Tibial nerve (tissue), 4 donors: ENCODE data around the gene HPS5. TPM values are rescaled to one million over a fixed set of nuclear protein-coding genes. Genes with fewer than 3 reads are reported as not detected.
"Not testable (repeated sequence)": the region's sequence is repeated elsewhere in the genome, so short reads cannot be mapped to it uniquely, and the experiment has no call there.

Experiments
- DNase-seq, 2 donors: peaks; one replicate each; pipeline ENCODE4 v3.0.0-alpha.2; 2019; ENCODE audit warnings: low spot score in 2 of 2
- H3K27ac ChIP-seq, 4 donors: fragments of 200-600 bp; sonication (generic) in 3 of 4; one replicate each; pipeline ENCODE4 v1.5.1; 2017 to 2019; ENCODE audit warnings: mild to moderate bottlenecking in 1 of 4
- H3K27me3 ChIP-seq, 2 donors: fragments of 200-600 bp; sonication (generic) in 1 of 2; one replicate each; pipeline versions ENCODE4 v1.5.1 to v1.6.0; 2017 to 2019
- H3K36me3 ChIP-seq, 3 donors: fragments of 200-600 bp; sonication (generic); one replicate each; pipeline ENCODE4 v1.5.1; 2018 to 2019
- H3K4me1 ChIP-seq, 4 donors: fragments of 200-600 bp; sonication (generic) in 3 of 4; one replicate each; pipeline ENCODE4 v1.5.1; 2017 to 2019
- H3K4me3 ChIP-seq, 4 donors: fragments of 200-600 bp; sonication (generic) in 3 of 4; one replicate each; pipeline ENCODE4 v1.5.1; 2017 to 2019; ENCODE audit warnings: mild to moderate bottlenecking in 1 of 4, moderate library complexity in 1 of 4
- H3K9me3 ChIP-seq, 4 donors: fragments of 200-600 bp; sonication (generic) in 3 of 4; one replicate each; pipeline ENCODE4 v1.5.1; 2017 to 2019
- CTCF ChIP-seq, 5 experiments: fragments of 200-600 bp in 3 of 5; fragments of 450-650 bp in 2 of 5; sonication (generic) in 3 of 5; IDR thresholded peaks; one replicate each; pipeline ENCODE4 v1.5.1; 2016 to 2019; ENCODE audit warnings: antibody characterized with exemption in 5 of 5, mild to moderate bottlenecking in 3 of 5, moderate library complexity in 2 of 5
- EP300 ChIP-seq, 2 donors: sonication (generic); formaldehyde crosslinking; IDR thresholded peaks; one replicate each; pipeline ENCODE4 v1.6.1; 2017; ENCODE audit warnings: antibody characterized with exemption in 2 of 2, mild to moderate bottlenecking in 1 of 2
- POLR2A ChIP-seq, 2 donors: fragments of 450-650 bp; IDR thresholded peaks; one replicate each; pipeline ENCODE4 v1.6.1; 2017; ENCODE audit warnings: antibody characterized with exemption in 2 of 2, mild to moderate bottlenecking in 2 of 2, moderate library complexity in 2 of 2
- WGBS, 2 donors: methylation state at CpG; one replicate each; pipeline ENCODE4 v1.1.5; 2018; 5-methylcytosine and 5-hydroxymethylcytosine counted together
- total RNA-seq, 4 donors: library from RNA; depleted of rRNA; stranded (reverse); fragments of >200 nt; gene quantifications; one replicate each; pipeline ENCODE4 v1.1.0, GENCODE V29; 2016

The HPS5 gene
- total RNA-seq, 4 donors from 2014 or later = 42.6 to 101 (median 65.2) TPM

GRCh38 chr11:18259259-18259658 lies 62.7 kb downstream of the HPS5 start:
- H3K4me1 ChIP-seq = no peaks in the 10 kb centered on the region
- TF ChIP-seq POLR2A (IDR thresholded peaks at IDR 0.05) (no peak), EP300 (IDR thresholded peaks at IDR 0.05) (no peak), CTCF (IDR thresholded peaks at IDR 0.05) (no peak)
- no peak overlapping the region for H3K4me3 ChIP-seq
- H3K36me3 ChIP-seq = no peaks in the 10 kb centered on the region
- DNase-seq = no peak
- H3K27ac ChIP-seq = no peak overlapping the region
- H3K9me3 ChIP-seq = no peaks in the 10 kb centered on the region
- no peaks in the 10 kb centered on the region for H3K27me3 ChIP-seq

GRCh38 chr11:18254781-18255361 lies 67.1 kb downstream of the HPS5 start:
- DNase-seq = no peak
- no peak for TF ChIP-seq POLR2A (IDR thresholded peaks at IDR 0.05)
- no peak for TF ChIP-seq CTCF (IDR thresholded peaks at IDR 0.05)
- TF ChIP-seq EP300 (IDR thresholded peaks at IDR 0.05) = no peak
- Histone ChIP-seq H3K4me1 (no peaks in the 10 kb centered on the region), H3K9me3 (no peaks in the 10 kb centered on the region), H3K27ac (no peak overlapping the region), H3K36me3 (no peaks in the 10 kb centered on the region), H3K27me3 (no peaks in the 10 kb centered on the region), H3K4me3 (no peak overlapping the region)
- 64 to 69% methylated on average over 2 of the region's 2 CpGs for WGBS, 2 donors

DNA sequence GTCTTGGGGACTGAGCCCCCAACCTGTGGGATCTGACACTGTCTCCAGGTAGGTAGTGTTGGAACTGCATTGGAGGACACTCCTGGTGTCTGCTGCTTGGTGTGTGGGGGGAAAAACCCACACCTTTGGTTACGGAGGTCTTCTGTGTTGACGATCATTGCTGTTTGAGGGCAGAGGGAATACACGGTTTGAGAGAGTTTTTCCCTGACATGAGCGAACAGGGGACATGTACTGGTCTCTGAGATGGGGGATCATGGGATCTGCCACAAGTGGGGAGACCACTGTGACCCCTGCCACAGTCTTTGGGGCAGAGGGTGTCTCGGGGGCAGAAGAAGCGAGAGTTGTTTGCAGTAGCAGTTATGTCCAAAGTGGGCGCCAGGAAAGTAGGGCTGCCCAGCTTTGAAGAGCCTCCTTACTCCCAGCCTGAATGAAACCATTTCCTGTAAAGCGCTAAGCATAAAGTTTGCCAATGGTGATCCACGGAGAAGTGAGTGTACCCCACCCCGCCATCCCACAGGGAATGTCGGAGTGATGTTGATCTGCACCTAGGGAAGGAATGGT lies 68.1 kb downstream of the HPS5 start:
- DNase-seq = no peak
- no peak overlapping the region for H3K27ac ChIP-seq
- H3K36me3 ChIP-seq = no peaks in the 10 kb centered on the region
- no peaks in the 10 kb centered on the region for H3K4me1 ChIP-seq
- no peaks in the 10 kb centered on the region for H3K27me3 ChIP-seq
- TF ChIP-seq EP300 (IDR thresholded peaks at IDR 0.05) = no peak
- TF ChIP-seq CTCF (IDR thresholded peaks at IDR 0.05) = no peak
- no peak for TF ChIP-seq POLR2A (IDR thresholded peaks at IDR 0.05)
- WGBS, 2 donors = 78 to 84% methylated on average over 11 of the region's 11 CpGs
- H3K4me3 ChIP-seq = no peak overlapping the region
- H3K9me3 ChIP-seq = no peaks in the 10 kb centered on the region

DNA sequence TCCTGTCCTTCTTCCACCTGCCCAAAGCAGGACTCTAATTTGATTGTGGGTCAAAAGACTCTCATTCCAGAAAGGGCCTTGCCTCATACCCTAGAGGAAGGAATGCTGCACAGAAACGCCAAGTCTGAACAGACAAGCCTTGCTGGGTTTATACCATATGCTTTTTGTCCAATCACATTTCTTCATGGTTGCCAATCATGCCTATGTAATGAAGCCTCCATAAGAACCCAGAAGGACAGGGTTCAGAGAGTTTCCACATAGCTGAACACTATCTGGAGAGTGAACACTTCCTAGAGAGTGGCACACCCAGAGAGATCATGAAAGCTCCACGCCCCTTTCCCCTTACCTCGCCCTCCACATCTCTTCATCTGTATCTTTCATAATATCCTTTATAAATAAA lies 68.7 kb downstream of the HPS5 start:
- TF ChIP-seq CTCF (IDR thresholded peaks at IDR 0.05) (no peak), POLR2A (IDR thresholded peaks at IDR 0.05) (no peak), EP300 (IDR thresholded peaks at IDR 0.05) (no peak)
- WGBS, 2 donors = 76 to 83% methylated on average over 3 of the region's 3 CpGs
- no peaks in the 10 kb centered on the region for H3K9me3 ChIP-seq
- H3K4me3 ChIP-seq = no peak overlapping the region
- DNase-seq = no peak
- no peak overlapping the region for H3K27ac ChIP-seq
- H3K4me1 ChIP-seq = no peaks in the 10 kb centered on the region
- H3K36me3 ChIP-seq = no peaks in the 10 kb centered on the region
- H3K27me3 ChIP-seq = no peaks in the 10 kb centered on the region

DNA sequence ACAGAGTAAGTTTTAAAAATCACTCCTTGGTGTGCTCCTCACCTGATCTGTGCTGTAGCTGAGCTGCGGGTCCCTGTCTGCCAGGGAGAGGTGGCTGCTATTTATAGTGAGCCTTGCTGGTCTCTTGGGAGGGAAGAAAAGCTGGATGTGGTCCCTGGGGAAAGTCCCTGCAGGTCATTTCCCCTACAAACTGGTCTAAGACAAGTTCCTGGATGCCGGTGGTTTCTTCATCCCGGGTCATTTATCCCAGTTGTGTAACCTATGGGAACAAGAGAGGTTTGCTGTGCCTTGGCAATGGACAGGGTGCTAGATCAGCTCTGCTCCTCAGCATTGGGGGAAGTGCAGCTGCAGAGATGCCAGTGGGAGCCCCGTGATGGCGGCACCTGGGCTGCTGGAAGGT lies 73.4 kb downstream of the HPS5 start, which contains the start of gene SAA2:
Gene SAA2 (minus strand): TSS at position 108 of the 400 bp plus-strand sequence. CDS start 657 bp downstream, outside the sequence.
- Histone ChIP-seq H3K4me3 (no peak within 1 kb of the TSS), H3K27me3 (no peaks in the 10 kb centered on the region), H3K9me3 (no peaks in the 10 kb centered on the region), H3K27ac (no peak within 1 kb of the TSS), H3K4me1 (no peaks in the 10 kb centered on the region), H3K36me3 (no peaks in the 10 kb centered on the region)
- TF ChIP-seq POLR2A (IDR thresholded peaks at IDR 0.05) (no peak), EP300 (IDR thresholded peaks at IDR 0.05) (no peak), CTCF (IDR thresholded peaks at IDR 0.05) (no peak)
- DNase-seq = no peak
- 56 to 58% methylated on average over 4 to 5 of the region's 5 CpGs for WGBS, 2 donors

DNA sequence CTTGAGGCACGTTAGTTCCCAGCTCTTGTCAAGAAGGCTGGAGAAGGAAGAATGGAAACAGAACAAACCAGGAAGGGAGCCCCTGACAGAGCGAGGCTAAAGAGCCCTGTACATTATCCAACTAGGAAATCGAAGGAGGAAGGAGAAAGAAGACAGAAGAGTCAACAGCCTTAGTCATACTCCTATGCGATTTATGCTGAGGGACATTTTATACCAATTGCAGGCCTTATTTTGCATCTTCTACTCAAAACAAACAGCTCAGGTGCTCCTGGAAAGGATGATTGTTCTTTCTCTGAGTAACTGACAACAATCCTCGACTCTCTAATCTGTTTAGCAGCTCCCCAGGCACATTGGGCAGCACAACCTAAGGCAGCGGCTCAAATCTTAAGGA lies 74.8 kb downstream of the HPS5 start:
- H3K4me1 ChIP-seq, H3K4me3 ChIP-seq, H3K36me3 ChIP-seq, H3K27me3 ChIP-seq, DNase-seq, H3K9me3 ChIP-seq, H3K27ac ChIP-seq: not testable (repeated sequence)
- WGBS, 2 donors = 62 to 72% methylated on average over 4 to 5 of the region's 6 CpGs

DNA sequence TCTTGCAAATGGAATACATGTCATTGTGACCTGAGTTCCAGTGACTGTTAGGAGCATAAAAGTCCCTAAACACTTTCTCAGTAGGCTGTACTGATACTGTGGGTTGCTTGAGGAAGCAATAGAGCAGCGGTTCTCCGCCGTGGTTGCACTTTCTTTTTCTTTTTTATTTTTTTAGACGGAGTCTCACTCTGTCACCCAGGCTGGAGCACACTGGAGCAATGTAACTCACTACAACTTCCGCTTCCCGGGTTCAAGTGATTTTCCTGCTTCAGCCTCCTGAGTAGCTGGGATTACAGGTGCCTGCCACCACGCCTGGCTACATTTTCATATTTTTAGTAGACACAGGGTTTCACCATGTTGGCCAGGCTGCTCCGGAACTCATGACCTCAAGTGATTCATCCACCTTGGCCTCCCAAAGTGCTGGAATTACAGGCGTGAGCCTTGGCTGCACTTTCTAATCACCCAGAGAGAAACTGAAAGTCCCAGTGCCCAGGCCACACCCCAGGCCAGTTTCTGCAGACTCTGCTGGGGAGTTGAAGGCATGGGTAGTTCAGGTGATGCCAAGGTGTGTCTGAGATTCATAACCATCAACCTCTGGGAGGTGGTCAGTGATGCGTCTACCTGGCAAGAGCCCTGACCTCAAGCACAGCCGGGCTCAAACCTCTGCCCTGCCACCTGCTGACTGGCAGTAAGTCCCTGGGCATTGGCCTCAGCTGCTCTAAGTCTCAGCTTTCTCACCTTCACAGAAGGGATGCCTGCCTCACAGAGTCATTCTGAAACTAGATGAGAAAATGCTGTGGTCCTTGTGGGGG lies 75.4 kb downstream of the HPS5 start:
- H3K36me3 ChIP-seq, H3K4me1 ChIP-seq, H3K27me3 ChIP-seq, H3K4me3 ChIP-seq, H3K9me3 ChIP-seq, DNase-seq: not testable (repeated sequence)
- WGBS, 2 donors = 74 to 87% methylated on average over 10 to 11 of the region's 11 CpGs
- peak overlapping the region in 1 of 4 donors; percentile 45 for H3K27ac ChIP-seq
